C4-2B (cell line): ENCODE results near the gene TOLLIP.
"Not testable (repeated sequence)": the region's sequence is repeated elsewhere in the genome, so short reads cannot be mapped to it uniquely, and the experiment has no call there.

Experiments
- ZFX ChIP-seq: fragments of 450-650 bp; IDR thresholded peaks from 2 replicates; pipeline ENCODE4 v1.6.1; 2017
- TF ChIP-seq, protein P1 (sequence below): fragments of 450-650 bp; conservative IDR thresholded peaks from 2 replicates; pipeline ENCODE4 v1.5.1; 2017; ENCODE audit warnings: mild to moderate bottlenecking

DNA sequence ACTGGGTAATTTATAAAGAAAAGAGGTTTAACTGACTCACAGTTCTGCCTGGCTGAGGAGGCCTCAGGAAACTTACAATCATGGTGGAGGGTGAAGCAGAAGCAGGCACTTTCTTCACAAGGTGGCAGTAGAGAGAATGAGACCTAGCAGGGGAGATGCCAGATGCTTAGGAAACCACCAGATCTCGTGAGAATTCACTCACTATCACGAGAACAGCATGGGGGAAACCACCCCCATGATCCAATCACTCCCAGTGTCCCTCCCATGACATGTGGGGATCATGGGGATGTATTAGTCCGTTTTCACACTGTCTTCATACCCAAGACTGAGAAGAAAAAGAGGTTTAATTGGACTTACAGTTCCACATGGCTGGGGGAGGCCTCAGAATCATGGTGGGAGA is 45.0 kb downstream of the TOLLIP start:
- TF ChIP-seq, protein P1, sequence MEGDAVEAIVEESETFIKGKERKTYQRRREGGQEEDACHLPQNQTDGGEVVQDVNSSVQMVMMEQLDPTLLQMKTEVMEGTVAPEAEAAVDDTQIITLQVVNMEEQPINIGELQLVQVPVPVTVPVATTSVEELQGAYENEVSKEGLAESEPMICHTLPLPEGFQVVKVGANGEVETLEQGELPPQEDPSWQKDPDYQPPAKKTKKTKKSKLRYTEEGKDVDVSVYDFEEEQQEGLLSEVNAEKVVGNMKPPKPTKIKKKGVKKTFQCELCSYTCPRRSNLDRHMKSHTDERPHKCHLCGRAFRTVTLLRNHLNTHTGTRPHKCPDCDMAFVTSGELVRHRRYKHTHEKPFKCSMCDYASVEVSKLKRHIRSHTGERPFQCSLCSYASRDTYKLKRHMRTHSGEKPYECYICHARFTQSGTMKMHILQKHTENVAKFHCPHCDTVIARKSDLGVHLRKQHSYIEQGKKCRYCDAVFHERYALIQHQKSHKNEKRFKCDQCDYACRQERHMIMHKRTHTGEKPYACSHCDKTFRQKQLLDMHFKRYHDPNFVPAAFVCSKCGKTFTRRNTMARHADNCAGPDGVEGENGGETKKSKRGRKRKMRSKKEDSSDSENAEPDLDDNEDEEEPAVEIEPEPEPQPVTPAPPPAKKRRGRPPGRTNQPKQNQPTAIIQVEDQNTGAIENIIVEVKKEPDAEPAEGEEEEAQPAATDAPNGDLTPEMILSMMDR = not testable (repeated sequence)
- TF ChIP-seq ZFX = not testable (repeated sequence)
